Measurements from ENCODE around the gene ADPRH. TPM values are rescaled to one million over a fixed set of nuclear protein-coding genes. Genes with fewer than 3 reads are reported as not detected.

Gene ADPRH
- total RNA-seq, 4 donors from 2014 or later, result 2.6 to 14.7 (median 7.1) TPM

DNA sequence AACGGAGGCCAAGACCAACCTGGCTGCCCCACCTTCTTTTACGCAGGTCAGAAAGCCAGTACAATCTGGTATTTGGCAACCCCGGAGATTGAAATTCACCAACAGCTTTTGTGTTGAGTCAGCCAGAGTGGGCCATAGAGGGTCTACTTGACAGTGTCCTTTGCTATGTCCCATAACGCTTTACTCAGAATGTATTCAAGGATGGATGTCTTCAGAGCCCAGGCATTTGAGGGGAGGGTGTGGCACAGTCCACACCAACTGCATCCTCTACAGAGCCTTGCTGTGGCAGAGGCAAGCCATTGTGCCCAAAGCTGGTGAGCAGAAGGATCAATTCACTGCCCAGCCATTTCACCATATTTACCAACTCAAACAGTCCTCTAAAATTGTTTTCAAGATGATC, 36.8 kb downstream of the ADPRH start:
- Histone ChIP-seq H3K36me3 (no peaks in the 10 kb centered on the region), H3K9me3 (no peaks in the 10 kb centered on the region), H3K27me3 (no peaks in the 10 kb centered on the region), H3K4me3 (no peak overlapping the region), H3K27ac (no peak overlapping the region), H3K4me1 (no peaks in the 10 kb centered on the region)
- no peak for DNase-seq
- TF ChIP-seq, protein P1, sequence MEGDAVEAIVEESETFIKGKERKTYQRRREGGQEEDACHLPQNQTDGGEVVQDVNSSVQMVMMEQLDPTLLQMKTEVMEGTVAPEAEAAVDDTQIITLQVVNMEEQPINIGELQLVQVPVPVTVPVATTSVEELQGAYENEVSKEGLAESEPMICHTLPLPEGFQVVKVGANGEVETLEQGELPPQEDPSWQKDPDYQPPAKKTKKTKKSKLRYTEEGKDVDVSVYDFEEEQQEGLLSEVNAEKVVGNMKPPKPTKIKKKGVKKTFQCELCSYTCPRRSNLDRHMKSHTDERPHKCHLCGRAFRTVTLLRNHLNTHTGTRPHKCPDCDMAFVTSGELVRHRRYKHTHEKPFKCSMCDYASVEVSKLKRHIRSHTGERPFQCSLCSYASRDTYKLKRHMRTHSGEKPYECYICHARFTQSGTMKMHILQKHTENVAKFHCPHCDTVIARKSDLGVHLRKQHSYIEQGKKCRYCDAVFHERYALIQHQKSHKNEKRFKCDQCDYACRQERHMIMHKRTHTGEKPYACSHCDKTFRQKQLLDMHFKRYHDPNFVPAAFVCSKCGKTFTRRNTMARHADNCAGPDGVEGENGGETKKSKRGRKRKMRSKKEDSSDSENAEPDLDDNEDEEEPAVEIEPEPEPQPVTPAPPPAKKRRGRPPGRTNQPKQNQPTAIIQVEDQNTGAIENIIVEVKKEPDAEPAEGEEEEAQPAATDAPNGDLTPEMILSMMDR (IDR thresholded peaks at IDR 0.05), result no peak
- TF ChIP-seq POLR2A (IDR thresholded peaks at IDR 0.05), result no peak
- intact Hi-C loops (cut with DNase I; ENCODE audit: low total_unique reads), result no loop called here

DNA sequence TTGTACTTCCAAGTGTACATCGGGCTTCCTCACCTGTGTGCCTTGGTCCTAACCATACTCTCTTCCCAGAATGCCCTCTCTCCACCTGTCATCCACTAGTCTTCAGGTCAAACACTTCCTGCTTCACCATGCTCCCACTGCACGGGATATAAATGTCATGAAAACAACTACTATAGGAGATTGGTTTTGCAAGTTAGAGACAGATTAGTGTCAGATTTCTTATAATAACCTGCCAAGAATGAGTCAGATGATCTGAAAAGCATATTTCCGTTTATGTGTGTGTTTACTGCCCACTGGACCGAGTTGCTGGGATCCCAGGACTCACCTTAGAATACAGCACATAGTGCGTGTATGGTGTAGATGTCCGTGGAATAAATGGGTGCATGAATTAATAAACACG, 39.8 kb downstream of the ADPRH start:
- H3K27me3 ChIP-seq, result no peaks in the 10 kb centered on the region
- no peaks in the 10 kb centered on the region for H3K9me3 ChIP-seq
- TF ChIP-seq POLR2A (IDR thresholded peaks at IDR 0.05), result no peak
- TF ChIP-seq, protein P1 (IDR thresholded peaks at IDR 0.05), result no peak
- no peak for DNase-seq
- H3K36me3 ChIP-seq, result no peaks in the 10 kb centered on the region
- H3K4me1 ChIP-seq, result no peaks in the 10 kb centered on the region
- intact Hi-C loops (cut with DNase I; ENCODE audit: low total_unique reads), result no loop called here
- no peak overlapping the region for H3K27ac ChIP-seq
- H3K4me3 ChIP-seq, result no peak overlapping the region

DNA sequence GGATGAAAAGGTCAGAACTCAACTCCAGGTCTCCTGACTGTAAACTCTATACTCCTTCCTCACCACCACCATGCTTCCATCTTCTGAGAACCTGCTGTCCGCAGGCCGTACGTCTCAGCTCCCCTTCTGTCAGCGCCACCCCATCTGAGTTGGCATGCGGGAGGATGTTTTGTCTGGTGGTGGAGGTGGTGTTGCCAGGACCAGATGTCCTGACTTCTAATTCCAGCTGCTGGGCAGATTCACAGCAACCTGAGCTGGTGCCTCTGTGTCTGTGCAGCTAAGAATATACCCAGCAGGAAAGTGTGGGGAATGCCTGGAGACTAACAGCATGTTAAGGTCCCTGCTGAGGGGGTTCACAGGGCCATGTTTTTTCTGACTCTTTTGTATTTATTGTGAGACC, 41.6 kb downstream of the ADPRH start:
- DNase-seq, result no peak
- no peaks in the 10 kb centered on the region for H3K4me1 ChIP-seq
- no peak overlapping the region for H3K4me3 ChIP-seq
- no peaks in the 10 kb centered on the region for H3K9me3 ChIP-seq
- intact Hi-C loops (cut with DNase I; ENCODE audit: low total_unique reads), result no loop called here
- no peaks in the 10 kb centered on the region for H3K36me3 ChIP-seq
- H3K27ac ChIP-seq, result no peak overlapping the region
- H3K27me3 ChIP-seq, result no peaks in the 10 kb centered on the region
- TF ChIP-seq POLR2A (IDR thresholded peaks at IDR 0.05), result no peak
- TF ChIP-seq, protein P1 (IDR thresholded peaks at IDR 0.05), result no peak

DNA sequence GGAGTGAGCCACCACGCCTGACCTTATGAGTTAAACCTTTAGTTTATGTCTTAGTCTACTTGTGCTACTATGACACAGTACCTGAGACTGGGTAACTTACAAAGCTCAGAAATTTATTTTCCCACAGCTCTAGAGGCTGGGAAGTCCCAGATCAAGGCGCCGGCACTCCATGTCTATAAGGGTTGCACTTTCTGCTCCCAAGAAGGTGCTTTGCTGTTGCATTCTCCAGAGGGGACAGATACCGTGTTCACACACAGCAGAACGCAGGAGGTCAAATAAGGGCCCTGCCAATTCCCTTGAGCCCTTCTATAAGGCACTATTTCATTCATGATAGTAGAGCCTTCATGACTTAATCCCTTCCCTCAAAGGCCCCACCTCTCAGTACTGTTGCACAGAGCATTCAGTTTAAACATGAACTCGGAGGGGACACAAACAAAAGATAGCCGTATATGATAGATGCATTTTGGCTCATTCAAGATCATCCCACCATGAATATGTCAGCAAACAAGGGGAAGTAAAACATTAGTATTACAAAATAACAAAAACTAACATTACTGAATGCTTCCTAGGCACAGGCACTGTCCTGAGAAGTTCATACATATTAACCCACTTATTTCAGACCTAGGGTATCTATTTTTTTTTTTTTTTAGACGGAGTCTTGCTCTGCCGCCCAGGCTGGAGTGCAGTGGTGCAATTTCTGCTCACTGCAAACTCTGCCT, 44.9 kb downstream of the ADPRH start:
- no peaks in the 10 kb centered on the region for H3K4me1 ChIP-seq
- H3K4me3 ChIP-seq, result no peak overlapping the region
- no peaks in the 10 kb centered on the region for H3K9me3 ChIP-seq
- H3K27me3 ChIP-seq, result no peaks in the 10 kb centered on the region
- no peaks in the 10 kb centered on the region for H3K36me3 ChIP-seq
- no peak overlapping the region for H3K27ac ChIP-seq
- no peak for DNase-seq
- intact Hi-C loops (cut with DNase I; ENCODE audit: low total_unique reads), result no loop called here
- TF ChIP-seq, protein P1 (IDR thresholded peaks at IDR 0.05), result no peak
- no peak for TF ChIP-seq POLR2A (IDR thresholded peaks at IDR 0.05)

DNA sequence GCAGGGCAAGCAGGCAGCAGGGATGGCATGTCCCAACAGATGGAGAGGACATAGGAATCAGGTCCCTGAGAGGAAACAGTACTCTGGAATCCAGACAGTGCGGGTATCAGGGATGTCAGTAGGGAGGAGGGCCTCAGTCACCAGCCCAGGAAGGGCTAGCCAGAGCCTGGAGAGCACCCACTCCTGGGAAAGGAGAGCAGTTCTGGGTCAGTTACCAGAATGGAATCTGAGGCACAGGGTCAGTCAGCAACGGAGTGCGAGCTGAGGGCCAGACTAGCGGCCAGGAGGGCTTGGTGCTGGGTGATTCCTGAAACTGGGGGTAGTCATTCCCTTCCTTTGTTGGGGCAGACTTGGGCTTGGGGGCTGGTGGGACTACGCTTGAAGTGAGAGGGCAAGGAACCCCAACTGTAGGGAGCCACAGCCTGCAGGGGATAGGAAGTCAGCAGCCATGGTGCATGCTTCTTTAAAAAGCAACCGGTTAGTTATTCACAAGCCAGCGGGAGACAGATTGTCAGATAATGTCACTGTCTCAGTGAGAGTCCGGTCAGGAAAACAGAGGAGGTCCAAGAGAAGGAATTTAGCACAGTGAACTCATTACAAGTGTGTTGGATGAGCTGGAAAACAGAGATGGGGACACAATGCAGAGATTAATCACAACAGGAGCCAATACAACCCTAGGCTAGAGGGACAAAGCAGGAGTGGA, 46.3 kb downstream of the ADPRH start:
- H3K27ac ChIP-seq, result no peak overlapping the region
- H3K36me3 ChIP-seq, result no peaks in the 10 kb centered on the region
- no peaks in the 10 kb centered on the region for H3K9me3 ChIP-seq
- H3K27me3 ChIP-seq, result no peaks in the 10 kb centered on the region
- no peaks in the 10 kb centered on the region for H3K4me1 ChIP-seq
- intact Hi-C loops (cut with DNase I; ENCODE audit: low total_unique reads), result no loop called here
- no peak for DNase-seq
- TF ChIP-seq, protein P1 (IDR thresholded peaks at IDR 0.05), result no peak
- TF ChIP-seq POLR2A (IDR thresholded peaks at IDR 0.05), result no peak
- no peak overlapping the region for H3K4me3 ChIP-seq
